HG02571 (cell line): ENCODE results near the gene OSBPL2.

ENCODE experiments used
- ATAC-seq: cut with Tn5 transposase; IDR thresholded peaks from one replicate; pipeline ENCODE4 v1.9.1; 2021; ENCODE audit warnings: mild to moderate bottlenecking, moderate library complexity; ENCODE audit not compliant: unreplicated experiment

The OSBPL2 gene

DNA sequence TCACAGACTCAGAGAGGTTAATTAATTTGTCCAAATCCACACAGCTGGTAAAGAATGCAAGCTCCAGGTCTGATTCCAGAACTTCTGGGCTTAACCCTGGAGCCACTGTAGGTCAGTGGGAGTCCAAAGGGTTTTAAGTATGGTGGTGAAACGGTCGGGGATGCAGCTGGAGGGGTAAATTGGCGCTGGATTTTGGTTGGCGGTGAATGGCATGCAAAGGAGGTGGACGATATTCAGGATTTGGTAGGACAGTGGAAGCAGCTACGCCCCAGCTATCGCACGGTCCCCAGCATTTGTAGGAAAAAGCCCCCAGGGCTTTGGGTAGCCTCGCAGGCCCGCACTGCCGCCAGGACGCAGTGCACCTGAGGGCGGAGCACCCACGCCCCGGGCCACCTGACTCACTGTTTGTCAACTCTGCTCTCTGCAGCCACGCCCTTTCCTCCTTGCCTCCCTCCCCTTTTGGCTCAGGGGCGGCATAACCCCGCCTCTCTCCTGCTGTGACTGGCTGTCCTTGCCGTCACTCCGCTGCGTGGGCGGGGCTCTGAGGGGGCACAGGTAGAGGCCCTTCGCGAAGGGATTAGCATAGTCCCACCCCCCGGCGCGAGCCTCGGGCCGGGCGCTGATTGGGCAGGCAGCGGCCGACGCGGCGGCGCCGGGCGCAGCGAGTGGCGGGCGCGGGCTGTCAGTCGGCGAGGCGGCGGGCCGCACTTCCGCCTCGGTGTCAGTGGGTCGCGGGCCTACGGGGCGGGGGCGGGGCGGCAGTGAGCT is at the start of gene OSBPL2:
TSS of gene OSBPL2 (plus strand) at position 721 of the 768 bp plus-strand sequence. CDS start 17,664 bp downstream, outside the sequence.
- ATAC-seq: peak; percentile 94

DNA sequence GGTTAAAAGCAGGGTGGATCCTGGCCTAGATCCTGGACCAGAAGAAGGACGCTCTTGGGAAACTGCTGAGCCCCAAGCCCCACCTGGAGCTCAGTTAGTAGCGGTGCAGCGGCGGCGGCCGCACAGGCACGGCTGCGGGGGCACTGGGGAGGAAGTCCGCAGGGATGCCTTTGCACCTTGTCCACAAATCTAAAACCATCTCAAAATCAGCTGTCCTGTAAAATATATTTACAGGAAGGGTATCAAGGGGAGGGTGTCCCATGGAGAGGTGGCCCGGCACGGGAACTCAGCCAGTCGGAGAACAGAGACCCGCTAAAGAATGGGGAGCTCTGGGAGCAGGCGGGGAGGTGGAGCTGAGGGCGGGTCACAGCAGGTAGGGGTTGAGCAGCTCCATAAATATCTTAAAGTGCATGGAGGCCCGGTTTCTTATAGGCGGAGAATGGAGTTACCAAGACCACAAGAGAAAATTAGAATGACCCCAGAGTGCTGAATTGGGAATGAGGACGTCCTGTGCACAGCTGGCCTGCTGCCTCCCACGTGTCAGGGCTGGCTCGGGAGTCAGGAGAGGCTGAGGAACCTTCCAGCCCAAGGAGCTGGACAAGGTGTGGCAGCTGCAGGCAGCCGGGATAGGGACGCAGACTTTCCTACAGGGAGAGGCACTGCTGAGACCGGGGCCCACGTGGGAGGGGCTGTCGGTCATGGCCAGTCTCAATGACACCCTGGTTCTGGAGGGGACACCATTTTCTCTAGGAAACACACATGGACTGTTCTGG is 47.5 kb upstream of the OSBPL2 start:
- no peak for ATAC-seq

DNA sequence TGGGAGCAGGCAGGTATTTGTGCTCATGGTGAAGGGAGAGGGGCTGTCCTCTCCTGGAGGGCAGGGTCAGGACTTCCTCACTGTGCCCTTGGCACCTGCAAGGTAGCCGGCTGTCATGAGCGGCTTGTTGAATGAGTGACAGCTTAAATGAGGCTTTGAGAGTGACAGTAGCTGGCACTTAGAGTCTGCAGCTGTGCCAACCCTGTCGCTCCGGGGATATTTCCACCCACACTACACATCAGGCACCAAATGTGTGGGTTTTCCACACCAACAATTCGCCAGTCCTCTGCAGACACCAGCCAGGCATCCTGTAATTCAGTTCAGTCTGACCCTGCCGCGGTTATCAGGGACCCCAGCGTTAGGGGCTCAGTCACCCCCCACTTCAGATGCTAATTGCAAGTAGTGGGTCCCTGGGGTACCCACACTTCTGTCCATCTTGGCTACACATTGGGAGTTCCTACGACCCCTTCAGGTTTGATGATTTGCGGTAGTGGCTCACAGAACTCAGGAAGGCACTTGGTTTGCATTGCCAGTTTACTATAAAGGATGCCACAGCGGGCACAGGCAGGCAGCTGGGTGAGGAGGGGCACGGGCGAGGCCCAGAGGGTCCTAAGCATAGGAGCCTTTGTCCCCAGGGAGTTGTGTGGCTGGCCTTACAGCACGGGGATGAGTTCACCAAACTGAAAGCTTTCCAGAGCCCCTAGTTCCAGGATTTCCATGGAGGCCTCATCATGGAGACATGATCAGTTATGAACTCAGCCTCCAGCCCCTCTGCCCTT is 46.4 kb upstream of the OSBPL2 start:
- ATAC-seq: no peak

DNA sequence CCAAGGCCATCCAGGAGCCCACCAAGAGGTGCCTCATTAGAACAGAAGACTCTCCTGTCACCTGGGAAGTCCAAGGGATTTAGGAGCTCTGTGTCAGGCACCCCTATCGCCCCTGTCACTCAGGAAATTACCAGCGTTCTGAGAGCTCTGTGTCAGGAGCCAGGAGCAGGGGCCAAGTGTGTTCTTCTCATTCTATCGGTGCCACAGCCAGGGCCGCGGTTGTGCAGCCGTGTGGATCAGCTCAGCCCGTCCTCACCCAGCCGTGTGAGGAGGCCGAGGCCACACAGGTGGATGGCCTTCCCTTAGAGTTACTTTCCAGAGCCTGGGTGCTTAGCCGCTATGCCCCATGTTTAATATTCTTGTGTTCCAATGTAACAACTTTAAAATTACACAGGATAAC is 45.7 kb upstream of the OSBPL2 start:
- no peak for ATAC-seq

DNA sequence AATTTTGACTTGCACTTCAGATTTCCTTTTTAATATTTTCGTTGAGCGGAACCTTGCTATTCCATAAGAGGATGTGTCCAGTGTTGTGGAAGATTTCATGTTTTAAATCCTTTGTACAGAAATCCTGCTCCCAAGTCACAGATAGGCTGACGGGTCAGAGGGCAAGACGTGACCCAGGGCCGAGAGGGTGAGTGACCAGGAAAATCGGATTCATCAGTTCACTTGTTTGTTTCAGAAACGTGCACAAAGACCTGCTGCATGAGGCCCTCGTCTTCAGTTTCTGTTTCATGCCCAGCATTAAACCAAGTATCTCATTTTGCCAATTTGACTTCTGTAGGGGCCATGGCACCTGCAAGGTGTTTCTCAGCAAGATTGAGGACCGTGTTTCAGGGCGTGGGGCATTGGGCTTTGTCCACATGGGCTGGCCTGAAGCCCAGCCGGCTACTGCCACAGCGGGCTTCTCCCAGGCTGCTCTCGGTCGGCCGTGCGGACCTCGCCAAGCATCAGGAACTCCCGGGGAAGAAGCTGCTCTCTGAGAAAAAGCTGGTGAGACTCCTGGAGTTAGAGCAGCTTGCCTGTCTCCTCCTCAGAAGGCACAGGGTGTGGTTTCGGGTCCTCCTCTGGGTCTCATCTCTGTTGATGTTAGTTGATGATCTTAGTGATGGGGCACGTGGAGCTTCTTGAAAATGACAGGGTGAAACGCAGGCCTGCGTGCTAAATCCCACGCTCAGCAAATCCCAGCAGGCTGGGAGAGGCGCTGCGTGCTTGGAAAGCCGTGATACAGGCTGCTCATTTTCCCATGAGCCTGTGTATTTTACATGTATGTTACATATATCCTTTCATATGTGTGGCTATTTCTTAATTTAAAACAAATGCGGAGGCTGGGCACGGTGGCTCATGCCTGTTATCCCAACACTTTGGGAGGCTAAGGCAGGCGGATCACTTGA is 45.0 kb upstream of the OSBPL2 start:
- ATAC-seq: no peak

DNA sequence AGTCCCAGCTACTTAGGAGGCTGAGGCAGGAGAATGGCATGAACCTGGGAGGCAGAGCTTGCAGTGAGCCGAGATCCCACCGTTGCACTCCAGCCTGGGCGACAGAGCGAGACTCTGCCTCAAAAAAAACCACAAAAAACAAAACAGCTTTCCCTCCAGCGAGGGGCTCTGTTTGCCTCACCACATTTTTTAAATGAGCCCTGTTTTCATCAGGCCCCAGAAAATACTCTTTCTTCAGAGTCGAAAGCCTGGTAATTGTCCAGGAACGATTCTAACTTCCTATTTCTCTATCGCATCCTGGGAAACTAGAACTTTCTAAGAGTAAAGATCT is 43.3 kb upstream of the OSBPL2 start:
- ATAC-seq: no peak

DNA sequence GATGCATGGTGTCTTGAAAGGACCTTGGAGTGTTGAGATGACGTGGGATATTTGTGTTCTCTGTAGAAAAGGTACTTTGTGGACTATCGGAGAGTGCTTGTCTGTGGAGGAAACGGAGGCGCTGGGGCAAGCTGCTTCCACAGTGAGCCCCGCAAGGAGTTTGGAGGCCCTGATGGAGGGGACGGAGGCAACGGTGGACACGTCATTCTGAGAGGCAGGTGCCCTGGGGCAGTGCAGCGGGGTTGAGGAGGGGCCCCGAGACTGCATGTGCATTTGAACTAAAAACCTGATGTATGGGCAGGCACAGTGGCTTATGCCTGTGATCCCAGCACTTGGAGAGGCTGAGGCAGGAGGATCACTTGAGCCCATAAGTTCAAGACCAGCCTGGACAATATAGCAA is 42.6 kb upstream of the OSBPL2 start:
- ATAC-seq: no peak

DNA sequence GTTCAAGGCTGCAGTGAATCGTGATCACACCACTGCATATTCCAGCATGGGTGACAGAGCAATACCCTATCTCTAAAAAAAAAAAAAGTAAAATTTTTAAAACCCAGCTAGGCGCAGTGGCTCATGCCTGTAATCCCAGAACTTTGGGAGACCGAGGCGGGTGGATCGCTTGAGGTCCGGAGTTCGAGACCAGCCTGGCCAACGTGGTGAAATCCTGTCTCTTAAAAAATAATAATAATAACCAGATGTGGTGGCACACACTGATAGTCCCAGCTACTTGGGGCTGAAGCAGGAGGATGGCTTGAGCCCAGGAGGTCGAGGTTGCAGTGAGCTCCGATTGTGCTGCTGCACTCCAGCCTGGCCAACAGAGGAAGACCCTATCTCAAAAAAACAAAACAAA is 42.0 kb upstream of the OSBPL2 start:
- ATAC-seq: no peak

DNA sequence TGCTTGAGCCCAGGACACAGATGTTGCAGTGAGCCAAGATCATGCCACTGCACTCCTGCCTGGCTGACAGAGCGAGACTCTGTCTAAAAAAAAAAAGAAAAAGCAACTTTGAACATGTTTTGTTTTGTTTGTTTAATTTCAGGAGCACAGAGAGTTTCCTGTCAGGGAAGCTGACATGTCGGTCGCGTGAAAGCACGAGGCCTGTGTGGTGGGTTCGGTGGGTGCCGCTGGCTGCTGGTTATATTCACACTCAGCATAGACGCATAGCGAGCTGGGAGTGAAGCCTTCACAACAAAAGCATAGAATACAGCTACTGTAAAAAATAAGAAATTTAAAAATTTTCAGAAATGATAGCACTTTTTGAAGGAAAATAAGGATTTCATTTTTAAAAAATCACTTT is 41.0 kb upstream of the OSBPL2 start:
- no peak for ATAC-seq

DNA sequence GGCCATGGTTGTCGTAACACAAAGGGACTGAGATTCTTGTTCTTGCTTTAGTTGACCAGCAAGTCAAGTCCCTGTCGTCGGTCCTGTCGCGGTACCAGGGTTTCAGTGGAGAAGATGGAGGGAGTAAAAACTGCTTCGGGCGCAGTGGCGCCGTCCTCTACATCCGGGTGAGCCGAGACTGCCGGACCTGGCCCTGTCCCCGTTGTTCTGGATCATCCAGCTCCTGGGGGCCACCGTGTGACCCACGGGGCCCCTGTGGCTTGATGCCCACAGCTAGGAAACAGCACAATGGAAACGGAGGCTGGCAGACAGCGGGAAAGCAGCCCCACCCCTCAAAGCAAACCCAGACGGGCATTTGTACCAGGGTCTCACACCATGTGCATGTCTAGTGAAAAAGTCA is 40.5 kb upstream of the OSBPL2 start:
- no peak for ATAC-seq

DNA sequence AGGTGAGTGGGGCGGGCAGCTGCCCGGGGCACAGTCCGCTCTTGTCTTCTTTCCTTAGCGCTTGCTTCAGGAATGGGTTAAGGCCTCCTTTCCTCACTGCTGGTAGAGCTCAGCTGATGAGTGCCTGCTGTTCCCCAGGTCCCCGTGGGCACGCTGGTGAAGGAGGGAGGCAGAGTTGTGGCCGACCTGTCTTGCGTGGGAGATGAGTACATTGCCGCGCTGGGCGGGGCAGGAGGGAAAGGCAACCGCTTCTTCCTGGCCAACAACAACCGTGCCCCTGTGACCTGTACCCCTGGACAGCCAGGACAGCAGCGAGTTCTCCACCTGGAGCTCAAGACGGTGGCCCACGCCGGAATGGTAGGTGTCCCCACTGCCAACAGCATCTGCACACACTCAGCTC is 39.8 kb upstream of the OSBPL2 start:
- no peak for ATAC-seq

DNA sequence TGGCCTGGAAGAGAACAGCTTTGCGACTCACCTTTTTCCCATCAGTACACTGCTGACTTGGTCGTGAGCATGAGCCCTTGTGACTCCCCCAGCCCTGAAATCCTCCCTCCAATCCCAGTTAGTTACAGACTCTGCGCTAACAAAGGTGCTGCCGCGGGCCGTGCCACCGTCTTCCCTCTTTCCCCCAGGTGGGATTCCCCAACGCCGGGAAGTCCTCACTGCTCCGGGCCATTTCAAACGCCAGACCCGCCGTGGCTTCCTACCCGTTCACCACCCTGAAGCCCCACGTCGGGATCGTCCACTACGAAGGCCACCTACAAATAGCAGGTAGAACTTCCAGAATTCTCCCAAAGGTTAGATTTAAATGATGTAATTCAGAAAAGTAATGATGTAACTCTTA is 39.4 kb upstream of the OSBPL2 start:
- no peak for ATAC-seq

DNA sequence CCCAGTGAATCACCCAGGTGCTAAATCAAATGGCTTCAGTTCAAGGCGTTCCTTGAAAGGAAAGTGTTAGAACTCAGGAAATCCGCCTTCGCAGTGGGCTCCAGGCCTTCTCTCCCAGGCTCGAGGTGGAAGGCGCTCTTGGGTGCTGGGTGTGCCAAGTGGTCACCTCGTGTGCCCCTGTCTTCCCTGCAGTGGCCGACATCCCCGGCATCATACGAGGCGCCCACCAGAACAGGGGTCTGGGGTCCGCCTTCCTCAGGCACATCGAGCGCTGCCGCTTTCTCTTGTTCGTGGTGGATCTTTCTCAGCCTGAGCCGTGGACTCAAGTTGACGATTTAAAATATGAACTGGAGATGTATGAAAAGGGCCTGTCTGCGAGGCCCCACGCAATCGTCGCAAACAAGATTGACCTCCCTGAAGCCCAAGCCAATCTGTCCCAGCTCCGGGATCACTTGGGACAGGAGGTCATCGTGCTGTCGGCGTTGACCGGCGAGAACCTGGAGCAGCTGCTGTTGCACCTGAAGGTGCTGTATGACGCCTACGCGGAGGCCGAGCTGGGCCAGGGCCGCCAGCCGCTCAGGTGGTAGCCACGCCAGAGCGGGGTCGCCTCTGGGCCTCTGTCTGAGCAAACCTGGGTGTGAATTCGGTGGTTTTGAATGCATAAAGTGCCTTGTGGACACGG is 37.7 kb upstream of the OSBPL2 start:
- no peak for ATAC-seq

DNA sequence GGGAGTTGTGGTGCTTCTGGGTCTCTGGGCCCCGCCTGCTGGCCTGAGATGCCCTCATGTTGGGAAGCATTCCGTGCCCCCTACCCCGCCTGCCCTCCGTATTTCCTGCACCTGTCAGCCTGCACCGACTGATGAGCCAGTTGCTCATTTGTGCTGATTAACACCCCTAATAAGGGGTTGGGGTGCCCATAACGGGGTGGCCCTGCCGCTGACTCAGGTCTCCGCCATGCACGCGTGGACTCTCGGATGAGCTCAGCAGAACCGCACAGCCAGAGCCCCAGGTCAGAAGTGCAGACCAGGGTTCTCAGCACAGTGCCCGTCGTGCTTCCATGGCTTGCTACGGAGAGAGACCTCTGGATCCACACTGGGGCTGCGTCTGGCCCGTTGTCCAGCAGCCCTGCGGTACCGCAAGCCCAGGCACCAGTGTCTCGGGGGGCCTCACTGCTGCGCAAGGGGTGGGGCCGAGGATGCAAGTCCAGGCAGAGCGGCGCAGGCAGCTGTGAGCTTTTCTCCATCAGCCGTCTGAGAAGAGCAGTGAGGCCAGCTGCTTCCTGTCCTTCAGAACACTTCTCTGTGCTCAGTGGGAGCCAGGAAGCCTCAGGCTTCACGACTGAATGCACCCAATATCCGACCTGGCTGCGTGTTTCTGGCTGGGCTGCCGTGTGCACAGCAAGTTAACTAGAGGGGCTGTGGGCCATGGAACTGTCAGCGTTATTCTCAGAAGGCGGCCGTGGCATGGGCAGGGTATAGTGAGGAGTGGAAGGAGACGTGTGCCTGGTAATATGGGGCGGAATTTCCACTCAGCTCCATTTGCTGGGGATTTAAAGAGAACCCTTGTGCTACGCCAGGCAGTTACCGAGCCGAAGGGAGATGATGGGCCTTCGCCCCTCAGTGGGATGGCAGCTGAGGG is 36.9 kb upstream of the OSBPL2 start:
- ATAC-seq: no peak

DNA sequence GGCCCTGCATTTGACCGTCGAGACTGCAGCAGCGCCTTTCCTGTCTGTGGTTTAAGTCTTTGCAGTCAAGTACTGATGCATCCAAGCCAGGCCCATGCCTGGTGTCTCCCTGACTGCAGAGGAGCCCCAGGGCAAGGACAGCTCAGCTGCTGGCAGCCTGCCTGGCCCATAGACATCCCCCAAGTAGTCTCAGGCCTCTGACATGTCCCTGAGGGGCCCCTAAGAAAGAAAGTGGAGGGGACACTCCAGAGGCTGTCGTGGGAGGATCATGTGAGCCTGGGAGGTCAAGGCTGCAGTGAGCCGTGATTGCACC is 36.3 kb upstream of the OSBPL2 start:
- ATAC-seq: no peak

DNA sequence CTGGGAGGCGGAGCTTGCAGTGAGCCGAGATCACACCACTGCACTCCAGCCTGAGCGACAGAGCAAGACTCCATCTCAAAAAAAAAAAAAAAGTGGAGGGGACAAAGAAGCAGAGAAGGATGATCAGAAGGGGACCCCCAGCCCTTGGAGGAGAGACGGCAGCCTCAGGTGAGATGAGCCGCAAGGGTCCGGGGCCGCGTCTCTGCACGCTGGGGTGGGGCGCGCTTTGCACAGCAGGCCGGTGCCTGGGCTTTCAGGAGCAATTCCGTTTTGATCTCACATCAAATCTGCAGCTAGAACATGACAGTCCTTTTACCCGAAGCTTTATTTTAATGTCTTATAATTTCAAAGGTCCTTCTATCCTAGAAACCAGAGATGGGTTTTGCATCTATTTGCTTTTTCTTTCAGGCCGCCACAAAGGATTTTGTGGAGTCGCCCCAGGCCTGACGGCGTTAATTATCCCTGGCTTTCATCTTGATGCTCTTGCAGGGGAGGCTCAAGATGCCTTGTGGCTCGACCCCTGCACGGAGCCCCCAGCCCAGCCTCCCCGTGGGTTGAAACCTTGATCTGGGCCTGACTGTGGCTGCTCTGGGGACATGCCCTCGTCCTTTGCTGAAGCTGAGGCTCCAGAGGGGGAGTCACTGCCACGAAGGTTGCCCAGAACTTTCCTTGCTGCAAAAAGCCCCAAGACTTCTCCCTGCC is 35.5 kb upstream of the OSBPL2 start:
- no peak for ATAC-seq

DNA sequence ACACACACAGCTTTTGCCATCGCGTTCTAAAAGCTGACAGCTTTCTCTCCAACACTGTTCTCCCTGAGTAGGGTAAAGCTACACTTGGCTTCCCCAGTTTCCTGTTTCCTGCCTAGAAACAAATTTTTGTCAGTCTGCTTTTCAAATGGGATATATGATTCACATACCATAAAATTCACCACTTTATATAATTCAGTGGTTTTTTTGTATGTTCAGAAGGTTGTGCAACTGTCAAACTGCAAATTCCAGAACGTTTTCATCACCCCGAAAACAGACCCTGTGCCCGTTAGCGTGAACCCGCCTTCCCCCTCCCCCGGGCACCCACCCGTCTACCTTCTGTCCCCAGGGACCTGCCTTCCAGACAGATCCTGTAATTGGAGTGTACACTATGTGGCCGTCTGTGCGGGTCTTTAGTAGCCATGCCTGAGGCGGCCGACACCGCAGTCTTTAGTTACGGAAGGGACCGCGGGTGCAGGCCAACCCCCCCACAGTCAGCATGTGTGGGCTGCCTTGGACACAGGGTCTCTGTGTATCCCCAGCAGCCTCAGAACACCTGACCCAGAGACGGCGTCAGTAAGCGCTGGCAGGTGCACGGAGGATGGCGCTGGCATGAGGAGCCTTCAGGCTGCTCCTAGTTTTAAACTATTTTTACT is 34.8 kb upstream of the OSBPL2 start:
- ATAC-seq: no peak
